IMR-90 (cell line): Measurements from ENCODE around the gene PRKAG1. TPM values are rescaled to one million over a fixed set of nuclear protein-coding genes. Genes with fewer than 3 reads are reported as not detected.

ENCODE experiments used
- ATAC-seq: fragments of 200-7000 bp; cut with Tn5 transposase; 2 replicates; pipeline ENCODE4 v1.9.1; 2020; ENCODE audit warnings: low read depth, mild to moderate bottlenecking, moderate library complexity
- BruUV-seq: library from RNA; stranded (reverse); fragments of 400-500 nt; replicated peaks from 2 replicates; lab custom pipeline; 2021; lab: Mats Ljungman, UMichigan
- CTCF ChIA-PET: fragments of 300-600 bp; formaldehyde crosslinking; extraction: SDS; loops from one replicate; lab custom pipeline; 2021; ENCODE audit warnings: antibody characterized with exemption; lab: Yijun Ruan, JAX
- POLR2A ChIA-PET: fragments of 300-600 bp; sonication (Branson Sonifier 250); formaldehyde crosslinking; loops from one replicate; lab custom pipeline; 2022; ENCODE audit warnings: antibody characterized with exemption; ENCODE audit not compliant: unreplicated experiment; lab: Charles Lee
- DNase-seq: peaks from one replicate; pipeline ENCODE4 v3.0.0; 2013
- H2AFZ ChIP-seq: replicated peaks from 2 replicates; pipeline ENCODE3; 2013; ENCODE audit warnings: low read length, mild to moderate bottlenecking; ENCODE audit not compliant: poor library complexity
- H2AK5ac ChIP-seq: 2 replicates; pipeline ENCODE4 v1.6.1; 2013; ENCODE audit warnings: low read depth, low read length, inconsistent platforms
- H2AK9ac ChIP-seq: replicated peaks from 2 replicates; pipeline ENCODE3; 2013; ENCODE audit warnings: mild to moderate bottlenecking, low read depth, low read length, moderate library complexity; ENCODE audit not compliant: poor library complexity
- H2BK120ac ChIP-seq: 2 replicates; pipeline ENCODE4 v1.6.1; 2013; ENCODE audit warnings: low read depth, low read length, inconsistent platforms
- H2BK15ac ChIP-seq: 3 replicates; pipeline ENCODE4 v1.6.1; 2013; ENCODE audit warnings: low read depth, low read length, inconsistent platforms
- H2BK20ac ChIP-seq: 2 replicates; pipeline ENCODE4 v1.6.1; 2013; ENCODE audit warnings: low read depth, mild to moderate bottlenecking, inconsistent platforms, low read length, moderate library complexity
- H2BK5ac ChIP-seq: 2 replicates; pipeline ENCODE4 v1.6.1; 2013; ENCODE audit warnings: mild to moderate bottlenecking, low read depth, low read length, inconsistent platforms; ENCODE audit not compliant: poor library complexity, severe bottlenecking
- H3K14ac ChIP-seq: replicated peaks from 2 replicates; pipeline ENCODE4 v1.6.1; 2013; ENCODE audit warnings: low read depth, low read length, inconsistent platforms
- H3K18ac ChIP-seq: 2 replicates; pipeline ENCODE4 v1.6.1; 2013; ENCODE audit warnings: low read depth, low read length, control low read depth
- H3K23ac ChIP-seq: 2 replicates; pipeline ENCODE4 v1.6.1; 2013; ENCODE audit warnings: low read depth, low read length, inconsistent platforms
- H3K27ac ChIP-seq: 2 replicates; pipeline ENCODE4 v1.5.1; 2013; ENCODE audit warnings: mild to moderate bottlenecking, control low read depth, low read length; ENCODE audit not compliant: insufficient read depth
- H3K27me3 ChIP-seq: 2 replicates; pipeline ENCODE4 v1.6.1; 2013; ENCODE audit warnings: low read length; ENCODE audit not compliant: control insufficient read depth, insufficient read depth
- H3K36me3 ChIP-seq: 2 replicates; pipeline ENCODE4 v1.6.1; 2013; ENCODE audit warnings: low read length, mixed read lengths; ENCODE audit not compliant: control insufficient read depth, insufficient read depth
- H3K4ac ChIP-seq: 2 replicates; pipeline ENCODE4 v1.6.1; 2013; ENCODE audit warnings: low read depth, low read length, inconsistent platforms
- H3K4me1 ChIP-seq: 2 replicates; pipeline ENCODE4 v1.6.1; 2013; ENCODE audit warnings: low read length, mixed read lengths; ENCODE audit not compliant: control insufficient read depth, insufficient read depth
- H3K4me2 ChIP-seq: 2 replicates; pipeline ENCODE4 v1.6.1; 2013; ENCODE audit warnings: low read depth, mild to moderate bottlenecking, control low read depth, low read length, moderate library complexity
- H3K4me3 ChIP-seq: 2 replicates; pipeline ENCODE4 v1.5.1; 2013; ENCODE audit warnings: low read depth, mild to moderate bottlenecking, control low read depth, low read length, moderate library complexity; ENCODE audit not compliant: insufficient read depth
- H3K56ac ChIP-seq: 2 replicates; pipeline ENCODE4 v1.6.1; 2013; ENCODE audit warnings: low read length, inconsistent platforms; ENCODE audit not compliant: insufficient read depth; ENCODE audit errors: extremely low read depth
- H3K79me1 ChIP-seq, 2 experiments: 2 replicates each; pipeline ENCODE4 v1.6.1; 2013; ENCODE audit warnings: low read length in 2 of 2, inconsistent platforms in 1 of 2, low read depth in 1 of 2
- H3K9ac ChIP-seq: 2 replicates; pipeline ENCODE4 v1.6.1; 2013; ENCODE audit warnings: low read depth, low read length, control low read depth
- H3K9me1 ChIP-seq: 2 replicates; pipeline ENCODE4 v1.6.1; 2013; ENCODE audit warnings: low read length, inconsistent platforms; ENCODE audit not compliant: insufficient read depth
- H3K9me3 ChIP-seq: 2 replicates; pipeline ENCODE4 v1.6.1; 2013; ENCODE audit warnings: low read length; ENCODE audit not compliant: control insufficient read depth, insufficient read depth
- H4K20me1 ChIP-seq: 2 replicates; pipeline ENCODE4 v1.6.1; 2013; ENCODE audit warnings: low read length, inconsistent platforms; ENCODE audit not compliant: insufficient read depth
- H4K5ac ChIP-seq: 2 replicates; pipeline ENCODE4 v1.6.1; 2013; ENCODE audit warnings: mild to moderate bottlenecking, low read depth, low read length, control low read depth
- H4K8ac ChIP-seq, 2 experiments: 2 replicates each; pipeline ENCODE4 v1.6.1; 2013; ENCODE audit warnings: low read depth in 2 of 2, low read length in 2 of 2, control low read depth in 1 of 2, inconsistent platforms in 1 of 2
- H4K91ac ChIP-seq: 2 replicates; pipeline ENCODE4 v1.6.1; 2013; ENCODE audit warnings: low read depth, low read length, inconsistent platforms; ENCODE audit not compliant: insufficient read depth
- BHLHE40 ChIP-seq: fragments of 150-350 bp; IDR thresholded peaks from 2 replicates; pipeline ENCODE4 v1.6.1; 2016; ENCODE audit warnings: mild to moderate bottlenecking, low read depth, low read length
- CEBPB ChIP-seq: IDR thresholded peaks from 2 replicates; pipeline ENCODE4 v1.6.1; 2012; ENCODE audit warnings: low read depth, low read length, improper control_type of control experiment
- CHD1 ChIP-seq: IDR thresholded peaks from 2 replicates; pipeline ENCODE4 v1.6.1; 2012; ENCODE audit warnings: low read depth, low read length, improper control_type of control experiment
- FOS ChIP-seq: fragments of 150-350 bp; IDR thresholded peaks from 2 replicates; pipeline ENCODE4 v1.6.1; 2016; ENCODE audit warnings: low read depth, low read length
- MAFK ChIP-seq: IDR thresholded peaks from 2 replicates; pipeline ENCODE4 v1.6.1; 2012; ENCODE audit warnings: low read depth, low read length, improper control_type of control experiment
- MAZ ChIP-seq: IDR thresholded peaks from 2 replicates; pipeline ENCODE4 v1.6.1; 2012; ENCODE audit warnings: low read depth, mild to moderate bottlenecking, low read length, improper control_type of control experiment, moderate library complexity, borderline replicate concordance
- MXI1 ChIP-seq: IDR thresholded peaks from 2 replicates; pipeline ENCODE4 v1.6.1; 2012; ENCODE audit warnings: low read depth, mild to moderate bottlenecking, low read length, moderate library complexity, borderline replicate concordance
- NFE2L2 ChIP-seq: fragments of 150-350 bp; IDR thresholded peaks from 2 replicates; pipeline ENCODE4 v1.6.1; 2016; ENCODE audit warnings: low read depth, mild to moderate bottlenecking, low read length
- RAD21 ChIP-seq: IDR thresholded peaks from 2 replicates; pipeline ENCODE4 v1.6.1; 2012; ENCODE audit warnings: low read length, improper control_type of control experiment
- RCOR1 ChIP-seq: IDR thresholded peaks from 2 replicates; pipeline ENCODE4 v1.6.1; 2012; ENCODE audit warnings: mild to moderate bottlenecking, low read length, improper control_type of control experiment; ENCODE audit not compliant: insufficient replicate concordance
- SMC3 ChIP-seq: fragments of 150-350 bp; IDR thresholded peaks from 2 replicates; pipeline ENCODE4 v1.6.1; 2016; ENCODE audit warnings: low read depth, mild to moderate bottlenecking, antibody characterized with exemption, low read length, moderate library complexity
- WGBS, 2 experiments: methylation state at CpG; one replicate each; pipeline versions ENCODE4 v1.1.5 to v1.1.7; 2013; ENCODE audit warnings: missing lambda C conversion rate in 2 of 2; ENCODE audit not compliant: insufficient read length in 1 of 2; ENCODE audit errors: extremely low coverage in 2 of 2; 5-methylcytosine and 5-hydroxymethylcytosine counted together
- dilution Hi-C: fragments of 300-500 bp; cut with HindIII; formaldehyde crosslinking; loops from one replicate; pipeline ENCODE4 v1.14.3; 2018; ENCODE audit warnings: low sequenced_read_pairs; ENCODE audit not compliant: unreplicated experiment
- in situ Hi-C: fragments of 300-500 bp; cut with MboI; formaldehyde crosslinking; loops from 3 replicates; pipeline ENCODE4 v1.14.3; 2019; ENCODE audit warnings: low sequenced_read_pairs, inconsistent platforms, mixed read lengths
- intact Hi-C: fragments of 100-400 bp; cut with micrococcal nuclease; formaldehyde crosslinking; loops from 2 replicates; pipeline ENCODE4 v1.10.0; 2022
- polyA plus RNA-seq, 3 experiments: library from polyadenylated mRNA; depleted of rRNA; stranded (reverse); fragments of >200 nt; gene quantifications; 2 replicates each; pipeline ENCODE4 v1.2.3, GENCODE V29; 2012; ENCODE audit warnings: low replicate concordance in 1 of 3
- total RNA-seq: library from RNA; depleted of rRNA; stranded (reverse); fragments of >200 nt; gene quantifications from 2 replicates; pipeline ENCODE4 v1.2.3, GENCODE V29; 2012
- TF ChIP-seq, protein P1 (sequence below): conservative IDR thresholded peaks from 2 replicates; pipeline ENCODE4 v1.5.1; 2012; ENCODE audit warnings: mild to moderate bottlenecking, low read depth, low read length, improper control_type of control experiment
- TF ChIP-seq, protein P2 (sequence below): fragments of 150-350 bp; IDR thresholded peaks from 2 replicates; pipeline ENCODE4 v1.6.1; 2016; ENCODE audit warnings: low read depth, mild to moderate bottlenecking, low read length, moderate library complexity, borderline replicate concordance
- TF ChIP-seq, protein P3 (sequence below): fragments of 150-350 bp; IDR thresholded peaks from 2 replicates; pipeline ENCODE4 v1.6.1; 2017; ENCODE audit warnings: mild to moderate bottlenecking, antibody characterized with exemption, low read length, low read depth

Gene PRKAG1
- total and polyA plus RNA-seq, 2 of the 4 experiments (the other 2 are of a cell fraction) = 81.1 to 106 TPM

DNA sequence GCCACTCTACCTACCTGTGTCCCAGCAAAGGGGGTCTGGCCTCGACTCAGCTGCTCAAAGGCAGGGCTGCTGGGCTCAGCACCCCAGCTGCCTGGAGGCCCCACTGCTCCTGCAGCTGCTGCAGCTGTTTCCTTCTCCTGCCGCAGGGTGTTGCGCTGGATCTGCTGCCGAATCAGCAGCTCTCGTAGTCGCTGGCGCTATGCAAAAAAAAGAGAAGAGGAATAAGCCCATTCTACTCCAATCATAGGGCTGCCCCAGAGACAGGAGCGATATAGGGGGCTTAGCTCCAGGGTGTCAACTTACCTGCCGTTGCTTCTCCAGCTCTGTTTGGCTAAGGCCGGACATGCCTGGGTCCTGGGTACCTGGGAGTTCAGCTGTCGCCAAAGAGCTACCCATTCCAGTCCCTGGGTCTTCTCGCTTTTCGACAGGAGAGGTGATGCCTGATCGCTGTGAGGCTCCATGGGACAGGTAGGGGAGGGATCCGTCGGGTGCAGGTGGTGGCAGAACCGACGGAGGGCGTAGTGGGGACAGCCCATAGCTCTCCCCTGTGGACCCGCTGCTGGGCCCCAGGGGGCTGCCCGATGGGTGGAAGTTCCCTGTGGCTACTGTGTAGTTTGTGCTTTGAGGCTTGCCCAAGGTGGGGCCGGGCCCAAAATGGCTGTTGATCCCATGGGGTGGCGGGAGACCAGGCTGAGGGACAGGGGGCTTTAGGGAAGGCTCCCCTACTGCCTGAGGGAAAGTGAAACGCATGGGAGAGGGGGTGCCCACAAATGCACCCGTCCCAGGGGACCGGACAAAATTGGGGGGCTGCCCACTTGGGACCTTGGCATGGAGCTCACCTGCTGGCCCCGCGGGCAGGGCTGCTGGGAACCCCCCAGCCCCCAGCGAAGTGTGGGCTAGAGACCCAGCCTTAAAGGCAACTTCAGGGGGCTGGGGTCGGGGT lies 21.1 kb upstream of the PRKAG1 start:
- peak overlapping the region; percentile 36 for H2AK9ac ChIP-seq
- DNase-seq (no peak), ATAC-seq (no peak)
- H2BK15ac ChIP-seq = no peak overlapping the region
- no peak overlapping the region for H2BK20ac ChIP-seq
- no peak overlapping the region for H2BK5ac ChIP-seq
- H2AFZ ChIP-seq = no peak overlapping the region
- intact Hi-C loops (no loop called here), dilution Hi-C loops (no loop called here), in situ Hi-C loops (no loop called here)
- no peaks in the 10 kb centered on the region for H3K4me1 ChIP-seq
- H3K27me3 ChIP-seq = no peaks in the 10 kb centered on the region
- H3K79me1 ChIP-seq = peaks cover 28 to 40% of the 10 kb centered on the region in 2 experiments
- H3K9me1 ChIP-seq = no peaks in the 10 kb centered on the region
- H4K8ac ChIP-seq = no peak overlapping the region
- BruUV-seq = no TSS peak
- H2BK120ac ChIP-seq = no peak overlapping the region
- no peak overlapping the region for H3K18ac ChIP-seq
- H3K14ac ChIP-seq = no peak overlapping the region
- no peak overlapping the region for H4K91ac ChIP-seq
- H3K36me3 ChIP-seq = peaks cover 85% of the 10 kb centered on the region
- no peaks in the 10 kb centered on the region for H3K9me3 ChIP-seq
- ChIA-PET CTCF (interaction anchor here (0.6 to 1.0 kb wide), 2 partner anchors 20 to 27 kb away, joined by 3 to 5 read pairs; no protein-coding TSS in a partner anchor), POLR2A (no interaction called here)
- WGBS, 2 experiments = 96% methylated on average over 10 of the region's 30 CpGs; no CpG with 5 or more reads in 1 of the 2 experiments
- H4K5ac ChIP-seq = no peak overlapping the region
- H3K23ac ChIP-seq = no peak overlapping the region
- H2AK5ac ChIP-seq = no peak overlapping the region
- H3K4me3 ChIP-seq = no peak overlapping the region
- no peak overlapping the region for H3K4me2 ChIP-seq
- no peak overlapping the region for H3K4ac ChIP-seq
- no peak overlapping the region for H3K9ac ChIP-seq
- peaks cover 17% of the 10 kb centered on the region; the same call in 1 of the 2 replicates for H4K20me1 ChIP-seq
- H3K56ac ChIP-seq = no peak overlapping the region
- no peak overlapping the region for H3K27ac ChIP-seq
- TF ChIP-seq CHD1 (no peak), MAZ (no peak), NFE2L2 (no peak), SMC3 (no peak), MXI1 (no peak), RAD21 (no peak), CEBPB (no peak), FOS (no peak), BHLHE40 (no peak), RCOR1 (no peak), MAFK (no peak)
- TF ChIP-seq, protein P1, sequence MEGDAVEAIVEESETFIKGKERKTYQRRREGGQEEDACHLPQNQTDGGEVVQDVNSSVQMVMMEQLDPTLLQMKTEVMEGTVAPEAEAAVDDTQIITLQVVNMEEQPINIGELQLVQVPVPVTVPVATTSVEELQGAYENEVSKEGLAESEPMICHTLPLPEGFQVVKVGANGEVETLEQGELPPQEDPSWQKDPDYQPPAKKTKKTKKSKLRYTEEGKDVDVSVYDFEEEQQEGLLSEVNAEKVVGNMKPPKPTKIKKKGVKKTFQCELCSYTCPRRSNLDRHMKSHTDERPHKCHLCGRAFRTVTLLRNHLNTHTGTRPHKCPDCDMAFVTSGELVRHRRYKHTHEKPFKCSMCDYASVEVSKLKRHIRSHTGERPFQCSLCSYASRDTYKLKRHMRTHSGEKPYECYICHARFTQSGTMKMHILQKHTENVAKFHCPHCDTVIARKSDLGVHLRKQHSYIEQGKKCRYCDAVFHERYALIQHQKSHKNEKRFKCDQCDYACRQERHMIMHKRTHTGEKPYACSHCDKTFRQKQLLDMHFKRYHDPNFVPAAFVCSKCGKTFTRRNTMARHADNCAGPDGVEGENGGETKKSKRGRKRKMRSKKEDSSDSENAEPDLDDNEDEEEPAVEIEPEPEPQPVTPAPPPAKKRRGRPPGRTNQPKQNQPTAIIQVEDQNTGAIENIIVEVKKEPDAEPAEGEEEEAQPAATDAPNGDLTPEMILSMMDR = no peak
- TF ChIP-seq, protein P2, sequence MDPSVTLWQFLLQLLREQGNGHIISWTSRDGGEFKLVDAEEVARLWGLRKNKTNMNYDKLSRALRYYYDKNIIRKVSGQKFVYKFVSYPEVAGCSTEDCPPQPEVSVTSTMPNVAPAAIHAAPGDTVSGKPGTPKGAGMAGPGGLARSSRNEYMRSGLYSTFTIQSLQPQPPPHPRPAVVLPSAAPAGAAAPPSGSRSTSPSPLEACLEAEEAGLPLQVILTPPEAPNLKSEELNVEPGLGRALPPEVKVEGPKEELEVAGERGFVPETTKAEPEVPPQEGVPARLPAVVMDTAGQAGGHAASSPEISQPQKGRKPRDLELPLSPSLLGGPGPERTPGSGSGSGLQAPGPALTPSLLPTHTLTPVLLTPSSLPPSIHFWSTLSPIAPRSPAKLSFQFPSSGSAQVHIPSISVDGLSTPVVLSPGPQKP = no peak
- TF ChIP-seq, protein P3, sequence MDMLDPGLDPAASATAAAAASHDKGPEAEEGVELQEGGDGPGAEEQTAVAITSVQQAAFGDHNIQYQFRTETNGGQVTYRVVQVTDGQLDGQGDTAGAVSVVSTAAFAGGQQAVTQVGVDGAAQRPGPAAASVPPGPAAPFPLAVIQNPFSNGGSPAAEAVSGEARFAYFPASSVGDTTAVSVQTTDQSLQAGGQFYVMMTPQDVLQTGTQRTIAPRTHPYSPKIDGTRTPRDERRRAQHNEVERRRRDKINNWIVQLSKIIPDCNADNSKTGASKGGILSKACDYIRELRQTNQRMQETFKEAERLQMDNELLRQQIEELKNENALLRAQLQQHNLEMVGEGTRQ = no peak
